ENCODE measurements around the gene KLHDC2.
"Not testable (repeated sequence)": the region's sequence is repeated elsewhere in the genome, so short reads cannot be mapped to it uniquely, and the experiment has no call there.

The KLHDC2 gene

GRCh38 chr14:49767571-49768300 is at the start of gene KLHDC2:
Gene KLHDC2 (plus strand): TSS chr14:49768153. CDS start chr14:49768469, 316 bp downstream.
- peak; percentile 80 to 81 for DNase-seq

DNA sequence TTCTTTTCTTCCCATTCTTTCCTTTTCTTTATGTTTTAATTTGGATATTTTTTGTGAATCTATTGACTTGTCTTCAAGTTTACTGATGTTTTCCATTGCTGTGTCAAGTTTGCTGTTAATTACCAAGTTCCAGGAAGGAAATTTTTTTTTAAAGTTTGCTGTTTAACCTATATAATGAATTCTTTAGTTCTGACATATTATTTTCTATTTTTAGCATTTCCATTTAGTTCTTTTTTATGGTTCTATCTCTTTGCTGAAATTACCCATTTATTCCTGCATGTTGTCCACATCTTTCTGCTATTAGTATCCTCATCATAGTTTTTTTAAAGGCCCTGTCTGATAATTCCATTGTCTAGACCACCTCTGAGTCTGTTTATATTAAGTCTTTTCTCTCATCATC is 47.2 kb upstream of the KLHDC2 start:
- DNase-seq = no peak

DNA sequence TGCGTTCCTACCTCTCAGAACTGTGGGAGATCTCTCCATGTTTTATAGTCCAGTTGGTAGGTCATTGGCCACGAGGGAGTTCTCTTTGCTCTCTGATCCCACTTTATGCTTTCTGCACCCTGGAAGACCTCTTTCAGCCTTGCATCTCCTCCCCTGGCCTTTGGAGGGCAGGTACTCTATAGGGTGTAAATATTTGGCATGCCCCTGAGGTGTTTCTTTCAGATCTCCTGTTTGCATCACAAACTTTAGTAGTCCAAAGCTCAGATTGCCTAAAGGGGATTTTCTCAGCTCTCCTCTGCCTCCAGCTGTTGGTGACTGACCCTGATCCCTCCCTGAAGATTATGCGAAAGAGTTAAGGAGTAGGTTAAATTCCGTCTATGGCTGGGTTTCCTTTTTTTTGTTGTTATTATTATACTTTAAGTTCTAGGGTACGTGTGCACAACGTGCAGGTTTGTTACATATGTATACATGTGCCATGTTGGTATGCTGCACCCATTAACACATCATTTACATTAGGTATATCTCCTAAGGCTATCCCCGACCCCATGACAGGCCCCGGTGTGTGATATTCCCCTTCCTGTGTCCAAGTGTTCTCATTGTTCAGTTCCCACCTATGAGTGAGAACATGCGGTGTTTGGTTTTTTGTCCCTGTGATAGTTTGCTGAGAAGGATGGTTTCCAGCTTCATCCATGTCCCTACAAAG is 46.1 kb upstream of the KLHDC2 start:
- DNase-seq = not testable (repeated sequence)

DNA sequence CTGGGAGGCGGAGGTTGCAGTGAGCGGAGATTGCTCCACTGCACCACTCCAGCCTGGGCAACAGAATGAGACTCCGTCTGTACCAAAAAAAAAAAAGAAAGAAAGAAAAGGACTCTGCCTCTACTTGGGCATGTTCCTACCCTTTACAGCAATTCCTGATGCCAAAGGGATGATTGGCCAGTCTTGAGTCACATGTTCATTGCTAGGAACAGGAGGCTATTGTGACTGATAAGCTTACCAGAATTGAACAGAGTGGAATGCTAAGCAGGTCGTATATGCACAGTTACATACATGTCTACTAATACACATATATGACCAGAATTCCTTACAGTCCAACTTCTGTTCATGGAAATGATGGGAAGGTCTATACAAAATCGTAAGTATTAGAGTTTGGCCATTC is 40.8 kb upstream of the KLHDC2 start:
- DNase-seq = no peak

DNA sequence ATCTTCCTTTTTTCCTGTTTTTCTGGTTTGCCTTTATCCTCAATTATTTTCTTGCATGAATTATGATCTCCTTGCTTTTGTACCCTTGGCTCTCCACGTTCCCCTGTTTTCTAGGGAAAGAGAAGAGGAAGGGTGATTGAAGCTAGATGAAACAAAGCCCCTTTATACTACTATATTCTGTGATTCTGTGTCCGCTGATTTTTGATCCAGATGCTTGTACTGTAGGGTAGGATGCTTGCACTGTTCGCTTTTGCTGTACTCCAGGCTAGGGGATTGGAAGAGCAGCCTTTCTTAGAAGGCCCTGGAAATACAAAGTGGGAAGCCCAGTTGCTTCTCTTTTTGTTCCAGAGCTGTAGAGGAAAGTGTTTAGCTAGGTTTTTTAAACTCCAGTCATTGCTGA is 35.1 kb upstream of the KLHDC2 start:
- DNase-seq = no peak

DNA sequence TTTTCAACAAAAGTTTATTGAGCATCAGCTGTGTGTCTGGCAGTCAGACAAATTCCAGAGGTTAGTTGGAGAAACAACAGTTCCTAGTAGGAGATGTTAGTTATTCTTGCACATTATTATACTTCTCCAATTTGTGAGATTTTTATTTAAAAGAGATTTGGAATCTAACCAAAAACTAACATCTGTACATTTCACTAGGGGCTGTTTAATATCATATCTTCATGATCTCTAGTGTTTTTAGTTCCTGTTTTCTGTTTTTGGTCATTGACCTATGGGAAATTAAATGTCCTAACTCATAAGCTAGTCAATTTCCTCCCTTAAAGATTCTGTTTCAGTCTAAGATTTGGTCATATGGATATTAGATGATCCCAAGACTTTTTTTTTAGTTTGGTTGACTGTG is 34.1 kb upstream of the KLHDC2 start:
- no peak for DNase-seq

GRCh38 chr14:49735669-49736068 is 32.3 kb upstream of the KLHDC2 start:
- DNase-seq = not testable (repeated sequence)

- DNase-seq = no peak
Measured at GRCh38 chr14:49745191-49745590, 22.8 kb upstream of the KLHDC2 start.

GRCh38 chr14:49746476-49746875 is 21.5 kb upstream of the KLHDC2 start:
- not testable (repeated sequence) for DNase-seq

DNA sequence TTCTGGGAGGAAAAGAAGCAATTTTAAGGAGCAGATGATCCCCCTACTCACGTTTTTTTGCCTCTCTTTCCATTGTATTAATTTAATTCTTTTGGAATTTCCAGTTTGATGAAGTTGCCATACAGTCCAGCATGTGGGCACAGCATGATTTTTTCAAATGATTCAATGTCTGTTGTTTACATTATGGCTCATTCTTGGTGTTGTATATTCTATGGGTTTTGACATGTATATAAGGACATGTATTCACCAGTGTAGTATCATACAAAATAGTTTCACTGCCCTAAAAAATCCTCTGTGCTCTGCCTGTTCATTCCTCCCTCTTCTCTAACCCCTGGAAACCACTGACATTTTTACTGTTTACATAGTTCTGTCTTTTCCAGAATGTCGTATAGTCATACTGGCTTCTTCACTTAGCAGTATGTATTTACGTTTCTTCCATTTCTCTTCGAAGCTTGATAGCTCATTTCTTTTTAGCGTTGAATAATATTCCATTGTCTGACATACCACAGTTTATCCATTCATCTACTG is 13.3 kb upstream of the KLHDC2 start:
- DNase-seq = no peak

DNA sequence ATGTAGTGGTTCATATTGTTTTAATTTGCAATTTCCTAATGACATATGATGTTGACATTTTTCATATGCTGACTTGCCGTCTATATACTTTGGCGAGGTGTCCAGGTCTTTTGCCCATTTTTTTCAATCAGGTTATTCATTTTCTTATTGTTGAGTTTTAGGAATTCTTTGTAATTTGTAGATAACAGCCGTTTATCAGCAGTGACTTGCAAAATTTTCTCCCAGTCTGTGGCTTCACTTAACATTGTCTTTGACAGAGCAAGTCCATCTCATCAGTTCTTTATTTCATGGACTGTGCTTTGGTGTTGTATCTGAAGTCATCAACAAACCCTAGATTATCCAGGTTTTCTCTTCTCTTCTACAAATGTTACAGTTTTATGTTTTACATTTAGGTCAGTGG is 12.6 kb upstream of the KLHDC2 start:
- no peak for DNase-seq

GRCh38 chr14:49761839-49762551 is 6.0 kb upstream of the KLHDC2 start:
- no peak for DNase-seq

DNA sequence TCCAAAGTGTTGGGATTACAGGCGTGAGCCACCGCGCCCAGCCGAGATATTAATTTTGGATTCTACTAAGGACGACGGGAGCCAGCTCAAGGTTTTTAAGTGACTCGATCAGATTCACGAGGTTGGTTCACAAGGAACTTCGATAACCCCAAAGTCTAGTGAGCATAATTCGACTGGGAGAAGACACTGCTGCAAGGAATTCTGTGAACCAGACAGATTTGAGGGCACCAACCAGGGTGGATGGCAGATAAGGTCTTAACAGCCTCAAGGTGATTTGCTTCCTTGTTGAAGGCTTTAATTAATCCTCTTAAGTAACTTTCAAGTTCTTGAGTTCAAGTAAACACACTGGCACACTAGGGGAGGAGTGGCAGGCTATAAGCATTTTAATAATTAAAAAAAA is 1.1 kb upstream of the KLHDC2 start:
- DNase-seq = no peak

- DNase-seq = no peak
Measured at GRCh38 chr14:49767270-49767570, 733 bp upstream of the KLHDC2 start.

DNA sequence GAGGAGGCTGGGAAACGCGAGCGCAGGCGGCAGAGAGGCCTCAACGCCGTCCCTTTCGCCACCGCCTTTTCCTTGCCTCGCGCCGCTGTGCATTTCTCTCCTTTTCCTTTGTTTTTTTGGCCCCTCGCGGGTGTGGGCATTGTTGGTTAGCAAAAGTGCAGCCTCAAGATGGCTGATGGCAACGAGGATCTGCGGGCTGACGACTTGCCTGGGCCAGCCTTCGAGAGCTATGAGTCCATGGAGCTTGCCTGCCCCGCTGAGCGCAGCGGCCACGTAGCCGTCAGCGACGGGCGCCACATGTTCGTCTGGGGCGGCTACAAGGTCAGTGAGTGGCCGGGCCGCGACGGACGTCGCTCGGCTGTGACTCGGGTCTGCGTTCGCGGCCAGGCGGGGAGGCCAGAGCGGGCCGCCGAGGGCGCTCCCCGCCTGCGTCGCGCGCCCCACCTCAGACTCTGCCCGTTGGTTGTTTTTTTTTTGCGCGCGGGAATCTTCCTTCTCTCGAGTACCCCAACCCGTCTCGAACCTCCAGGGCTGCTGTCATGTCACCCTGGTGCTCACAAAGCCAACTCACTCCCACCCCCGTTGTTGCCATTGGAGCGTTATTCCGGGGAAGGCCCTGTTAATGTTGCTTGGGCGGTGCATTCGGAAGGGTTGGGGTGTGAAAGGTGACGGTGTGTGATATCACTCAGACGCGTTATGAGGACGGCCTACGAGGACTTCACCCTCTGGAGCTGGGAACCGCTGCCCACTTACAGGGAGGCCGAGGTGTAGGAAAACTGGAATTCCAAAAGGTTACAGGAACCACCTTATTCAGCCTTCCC is 558 bp downstream of the KLHDC2 start:
- DNase-seq = peak; percentile 61 to 70

DNA sequence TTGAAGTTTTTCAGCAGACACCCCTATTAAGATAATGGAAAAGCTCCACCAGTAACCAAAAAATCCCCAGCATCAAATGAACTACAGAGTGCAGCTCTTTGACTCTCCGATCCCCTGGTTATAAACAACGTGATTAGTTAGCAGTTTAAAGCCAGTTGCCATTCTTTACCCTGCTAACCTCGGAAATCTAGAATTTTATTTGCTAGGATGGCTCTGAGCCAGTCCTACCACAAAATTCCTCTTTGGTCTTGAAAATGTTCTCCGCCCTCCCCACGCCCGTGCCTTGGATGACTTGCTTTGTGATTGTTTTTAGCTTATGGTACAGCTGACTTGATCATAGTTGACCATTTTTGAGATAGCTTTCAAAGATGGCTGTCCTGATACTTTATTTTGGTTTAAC is 1.2 kb downstream of the KLHDC2 start:
- DNase-seq = no peak

DNA sequence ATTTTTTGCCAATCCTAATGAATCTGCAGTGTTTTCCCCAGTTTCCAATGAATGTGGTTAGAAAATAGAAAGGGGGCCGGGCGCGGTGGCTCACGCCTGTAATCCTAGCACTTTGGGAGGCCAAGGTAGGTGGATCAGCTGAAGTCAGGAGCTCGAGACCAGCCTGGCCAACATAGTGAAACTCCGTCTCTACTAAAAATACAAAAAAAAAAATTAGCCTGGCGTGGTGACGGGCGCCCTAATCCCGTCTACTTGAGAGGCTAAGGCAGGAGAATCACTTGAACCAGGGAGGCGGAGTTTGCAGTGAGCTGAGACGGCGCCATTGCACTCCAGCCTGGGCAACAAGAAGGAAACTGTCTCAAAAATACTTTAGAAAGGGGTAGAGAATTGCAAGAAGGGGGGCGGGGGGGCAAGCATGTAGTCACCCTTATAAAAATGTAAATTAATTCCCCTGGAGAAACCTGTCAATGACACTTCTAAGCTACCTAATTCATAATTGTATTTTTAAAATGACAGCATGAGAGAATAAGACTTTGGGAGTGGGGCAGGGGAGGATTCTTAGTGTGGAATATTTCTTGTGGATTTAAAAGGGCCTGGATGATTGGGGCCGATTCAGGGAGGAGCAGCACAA is 1.7 kb downstream of the KLHDC2 start:
- DNase-seq = no peak

DNA sequence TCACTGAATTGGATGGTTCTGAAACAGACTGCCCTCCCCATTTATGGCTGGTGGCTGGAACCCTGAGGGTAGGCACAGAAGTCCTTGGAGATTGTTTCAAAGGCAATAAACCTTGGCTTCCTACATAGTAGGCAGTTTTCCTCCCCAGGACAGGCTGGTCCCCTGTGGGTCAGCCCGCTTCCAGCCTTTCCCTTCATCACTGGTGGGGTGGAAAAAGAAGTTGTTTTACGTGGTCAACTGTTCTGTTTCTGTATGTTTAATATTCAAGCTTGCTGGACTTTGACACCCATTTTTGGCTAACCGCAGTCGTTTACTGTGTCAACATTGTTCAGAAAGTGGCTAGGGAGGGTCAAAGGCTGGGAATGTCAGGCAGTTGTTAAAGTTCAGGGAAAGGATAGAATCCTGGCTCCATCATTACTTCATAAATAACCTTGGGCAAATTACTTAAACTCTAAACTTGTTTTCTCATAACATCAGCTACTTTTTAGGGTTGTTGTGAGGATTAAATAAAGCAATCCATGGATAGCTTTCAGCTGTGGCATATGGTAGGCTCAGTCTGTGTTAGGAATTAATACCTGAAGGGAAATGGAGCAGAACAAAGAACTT is 2.4 kb downstream of the KLHDC2 start:
- DNase-seq = no peak

GRCh38 chr14:49771691-49772090 is 3.7 kb downstream of the KLHDC2 start:
- DNase-seq = not testable (repeated sequence)

GRCh38 chr14:49774106-49774505 is 6.2 kb downstream of the KLHDC2 start:
- no peak for DNase-seq

DNA sequence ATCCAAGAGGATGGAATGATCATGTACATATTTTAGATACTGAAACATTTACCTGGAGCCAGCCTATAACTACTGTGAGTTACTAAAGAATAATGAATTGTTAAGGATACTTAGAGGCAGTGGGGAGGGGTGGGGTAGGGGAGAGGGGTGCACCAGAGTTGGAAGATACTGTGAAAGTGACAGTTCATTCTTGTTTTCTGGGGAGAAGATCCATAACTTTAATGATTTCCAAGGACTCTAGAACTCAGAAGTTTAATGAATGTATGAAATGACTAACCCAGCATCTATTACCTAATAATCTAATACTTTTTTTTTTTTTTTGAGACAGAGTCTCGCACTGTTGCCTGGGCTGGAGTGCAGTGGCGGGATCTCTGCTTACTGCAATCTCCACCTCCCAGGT is 10.5 kb downstream of the KLHDC2 start:
- no peak for DNase-seq

GRCh38 chr14:49781040-49781439 is 13.1 kb downstream of the KLHDC2 start:
- DNase-seq = not testable (repeated sequence)

All from activated CD4-positive, alpha-beta T cell treated with anti-CD3 and anti-CD28 coated beads, Interleukin-2, amount 50 U/mL, for 4 hours (primary cell).